AG04450 (cell line): ENCODE measurements around the gene ULK4. TPM values are rescaled to one million over a fixed set of nuclear protein-coding genes. Genes with fewer than 3 reads are reported as not detected.

Experiments
- CTCF ChIA-PET: fragments of 300-600, 350-600 bp; formaldehyde crosslinking; extraction: SDS; loops from one replicate; lab custom pipeline; 2022; ENCODE audit warnings: antibody characterized with exemption, inconsistent platforms; lab: Charles Lee
- POLR2A ChIA-PET: fragments of 350-600 bp; formaldehyde crosslinking; extraction: SDS; loops from one replicate; lab custom pipeline; 2021; ENCODE audit warnings: antibody characterized with exemption, inconsistent platforms; lab: Yijun Ruan, JAX
- DNase-seq: peaks from one replicate; pipeline ENCODE4 v3.0.0-alpha.2; 2011; ENCODE audit warnings: low read depth, low spot score
- H3K27ac ChIP-seq: one replicate; pipeline ENCODE4 v1.5.1; 2012; ENCODE audit warnings: low read depth, low read length, control low read depth
- H3K27me3 ChIP-seq: one replicate; pipeline ENCODE4 v1.6.0; 2012; ENCODE audit warnings: low read length; ENCODE audit not compliant: control insufficient read depth, insufficient read depth
- H3K4me3 ChIP-seq: 2 replicates; pipeline ENCODE4 v1.5.1; 2011; ENCODE audit warnings: mild to moderate bottlenecking, low read depth, low read length, control low read depth
- H3K9me3 ChIP-seq: 2 replicates; pipeline ENCODE4 v1.5.1; 2012; ENCODE audit warnings: low read length; ENCODE audit not compliant: control insufficient read depth, insufficient read depth
- CTCF ChIP-seq: IDR thresholded peaks from 2 replicates; pipeline ENCODE4 v1.5.1; 2011; ENCODE audit warnings: low read depth, low read length, control low read depth, inconsistent platforms
- polyA plus RNA-seq: library from polyadenylated mRNA; depleted of rRNA; stranded (reverse); fragments of >200 nt; gene quantifications from 2 replicates; pipeline ENCODE4 v1.2.3, GENCODE V29; 2011

Gene ULK4
- polyA plus RNA-seq, 1 experiment, result 3.7 TPM

- Histone ChIP-seq H3K4me3 (no peak overlapping the region), H3K9me3 (no peaks in the 10 kb centered on the region), H3K27ac (no peak overlapping the region), H3K27me3 (no peaks in the 10 kb centered on the region)
- ChIA-PET POLR2A (interaction anchor here (0.6 kb wide), 1 partner anchor 1124 kb away, joined by 3 read pairs; no protein-coding TSS in a partner anchor), CTCF (no interaction called here)
- no peak for TF ChIP-seq CTCF
- DNase-seq, result peak; percentile 3
Observed at GRCh38 chr3:41598402-41599126, 363.3 kb downstream of the ULK4 start.

GRCh38 chr3:41593774-41594173, 368.1 kb downstream of the ULK4 start:
- CTCF ChIA-PET, result no interaction called here
- TF ChIP-seq CTCF, result no peak
- no peak for DNase-seq
- no peak overlapping the region for H3K4me3 ChIP-seq
- POLR2A ChIA-PET, result no interaction called here
- H3K27me3 ChIP-seq, result no peaks in the 10 kb centered on the region
- H3K9me3 ChIP-seq, result no peaks in the 10 kb centered on the region
- H3K27ac ChIP-seq, result no peak overlapping the region

- no peaks in the 10 kb centered on the region for H3K9me3 ChIP-seq
- H3K27ac ChIP-seq, result no peak overlapping the region
- H3K27me3 ChIP-seq, result no peaks in the 10 kb centered on the region
- H3K4me3 ChIP-seq, result no peak overlapping the region
- ChIA-PET CTCF (no interaction called here), POLR2A (no interaction called here)
- DNase-seq, result no peak
- no peak for TF ChIP-seq CTCF
Observed at GRCh38 chr3:41592753-41593510, 369.0 kb downstream of the ULK4 start.

- H3K9me3 ChIP-seq, result no peaks in the 10 kb centered on the region
- no peak overlapping the region for H3K4me3 ChIP-seq
- no peak for DNase-seq
- ChIA-PET POLR2A (no interaction called here), CTCF (no interaction called here)
- H3K27ac ChIP-seq, result no peak overlapping the region
- TF ChIP-seq CTCF, result no peak
- no peaks in the 10 kb centered on the region for H3K27me3 ChIP-seq
Observed at GRCh38 chr3:41583014-41583413, 378.9 kb downstream of the ULK4 start.

- POLR2A ChIA-PET, result no interaction called here
- no peak for DNase-seq
- CTCF ChIA-PET, result no interaction called here
Observed at GRCh38 chr3:41581700-41582099, 380.2 kb downstream of the ULK4 start.

More at GRCh38 chr3:41581700-41582099, 380.2 kb downstream of the ULK4 start:
- H3K4me3 ChIP-seq, result no peak overlapping the region
- no peak for TF ChIP-seq CTCF
- no peaks in the 10 kb centered on the region for H3K9me3 ChIP-seq
- no peaks in the 10 kb centered on the region for H3K27me3 ChIP-seq
- H3K27ac ChIP-seq, result no peak overlapping the region
